Activated T-helper 1 cell treated with Interleukin-2 at 50 U/mL for 16 hours (primary cell): ENCODE data around the gene TIAM2.

Experiments
- DNase-seq: peaks from one replicate; pipeline ENCODE4 v3.0.0-alpha.2; 2020; ENCODE audit warnings: low read depth

The TIAM2 gene

GRCh38 chr6:155234167-155234566, 239.1 kb downstream of the TIAM2 start:
- no peak for DNase-seq

- no peak for DNase-seq
Observed at GRCh38 chr6:155234687-155235086, 239.6 kb downstream of the TIAM2 start.

GRCh38 chr6:155235087-155235486, 240.0 kb downstream of the TIAM2 start:
- DNase-seq, result no peak

GRCh38 chr6:155237613-155238012, 242.5 kb downstream of the TIAM2 start:
- no peak for DNase-seq

GRCh38 chr6:155240905-155241600, 245.9 kb downstream of the TIAM2 start:
- DNase-seq, result no peak

- no peak for DNase-seq
Observed at GRCh38 chr6:155241966-155242365, 246.9 kb downstream of the TIAM2 start.

- no peak for DNase-seq
Observed at GRCh38 chr6:155244434-155244833, 249.3 kb downstream of the TIAM2 start.

GRCh38 chr6:155245193-155245592, 250.1 kb downstream of the TIAM2 start:
- DNase-seq, result no peak

- DNase-seq, result no peak
Observed at GRCh38 chr6:155245831-155246230, 250.7 kb downstream of the TIAM2 start.

- no peak for DNase-seq
Observed at GRCh38 chr6:155246825-155247224, 251.7 kb downstream of the TIAM2 start.

- no peak for DNase-seq
Observed at GRCh38 chr6:155247618-155248007, 252.5 kb downstream of the TIAM2 start.

- no peak for DNase-seq
Observed at GRCh38 chr6:155248008-155249001, 253.2 kb downstream of the TIAM2 start.

GRCh38 chr6:155250701-155251381, 255.7 kb downstream of the TIAM2 start:
- no peak for DNase-seq

GRCh38 chr6:155252581-155252980, 257.5 kb downstream of the TIAM2 start:
- DNase-seq, result no peak

GRCh38 chr6:155253337-155253736, 258.2 kb downstream of the TIAM2 start:
- no peak for DNase-seq

- no peak for DNase-seq
Observed at GRCh38 chr6:155254139-155254538, 259.0 kb downstream of the TIAM2 start.

- DNase-seq, result no peak
Observed at GRCh38 chr6:155256122-155256795, 261.1 kb downstream of the TIAM2 start.

GRCh38 chr6:155257796-155258195, 262.7 kb downstream of the TIAM2 start:
- DNase-seq, result no peak

- no peak for DNase-seq
Observed at GRCh38 chr6:155259204-155259603, 264.1 kb downstream of the TIAM2 start.

- no peak for DNase-seq
Observed at GRCh38 chr6:155259897-155260296, 264.8 kb downstream of the TIAM2 start.

- no peak for DNase-seq
Observed at GRCh38 chr6:155260686-155261085, 265.6 kb downstream of the TIAM2 start.
